GM19467 (cell line): ENCODE results near the gene DNAJC21.
"Not testable (repeated sequence)": the region's sequence is repeated elsewhere in the genome, so short reads cannot be mapped to it uniquely, and the experiment has no call there.

ENCODE experiments used
- ATAC-seq: cut with Tn5 transposase; IDR thresholded peaks from one replicate; pipeline ENCODE4 v1.9.1; 2021; ENCODE audit warnings: mild to moderate bottlenecking, moderate library complexity; ENCODE audit not compliant: unreplicated experiment

Gene DNAJC21

DNA sequence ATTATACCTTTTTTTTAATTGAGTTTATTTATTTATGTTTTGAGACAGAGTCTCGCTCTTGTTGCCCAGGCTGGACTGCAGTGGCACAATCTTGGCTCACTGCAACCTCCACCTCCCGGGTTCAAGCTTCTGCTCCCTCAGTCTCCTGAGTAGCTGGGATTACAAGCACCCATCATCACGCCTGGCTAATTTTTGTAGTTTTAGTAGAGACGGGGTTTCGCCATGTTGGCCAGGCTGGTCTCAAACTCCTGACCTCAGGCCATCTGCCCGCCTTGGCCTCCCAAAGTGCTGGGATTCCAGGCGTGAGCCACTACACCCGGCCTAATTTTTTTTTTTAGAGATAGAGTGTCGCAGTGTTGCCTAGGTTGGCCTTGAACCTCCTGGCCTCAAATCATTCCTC, 6.1 kb upstream of the DNAJC21 start:
- not testable (repeated sequence) for ATAC-seq

DNA sequence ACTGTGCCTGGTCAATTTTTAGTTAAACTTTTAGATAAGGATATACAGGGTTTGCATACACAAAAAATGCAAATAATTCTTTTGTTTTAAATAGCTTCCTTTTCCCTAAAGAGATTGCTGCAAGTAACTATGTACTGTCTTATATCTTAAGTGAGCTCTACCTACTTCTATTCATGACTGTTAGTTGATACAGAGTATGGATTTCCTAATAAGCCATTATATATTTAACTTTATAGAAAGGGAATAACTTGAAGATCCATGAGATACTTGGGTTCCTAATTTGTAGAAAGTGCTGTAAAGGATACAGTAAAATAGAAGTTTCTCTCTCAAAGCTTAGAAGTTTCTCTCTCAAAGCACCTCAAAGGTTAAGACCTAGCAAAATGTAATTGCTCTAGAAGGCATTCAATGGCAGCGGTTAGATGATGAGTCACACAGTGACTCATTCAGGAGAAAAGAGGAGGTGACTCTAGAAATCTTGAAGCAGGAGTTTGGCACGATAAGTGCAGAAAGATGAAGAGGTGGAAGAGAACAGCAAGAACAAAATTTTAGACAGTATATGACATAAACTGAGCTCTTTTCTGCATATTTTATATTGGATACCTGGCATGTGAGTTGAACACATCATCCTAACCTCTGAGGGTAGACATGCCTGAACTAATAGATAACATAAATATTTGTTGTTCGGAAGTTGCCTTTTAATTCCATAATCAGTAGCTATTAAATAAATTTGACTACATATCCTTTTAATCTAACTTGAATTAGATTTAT, 5.5 kb upstream of the DNAJC21 start:
- no peak for ATAC-seq

DNA sequence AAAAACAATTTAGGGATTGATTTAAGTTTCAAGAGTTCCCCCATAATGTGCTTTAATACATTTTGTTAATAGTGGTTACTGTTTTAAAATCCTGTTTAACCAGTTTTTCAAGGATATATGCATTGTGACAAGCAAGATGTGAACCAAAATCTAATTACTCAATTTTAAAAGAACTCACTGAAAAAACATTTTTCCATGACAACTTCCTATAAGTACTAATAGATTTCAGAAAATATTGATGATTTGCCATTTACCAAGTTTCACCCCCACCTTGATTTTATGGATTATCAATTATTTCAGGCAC, 4.9 kb upstream of the DNAJC21 start:
- no peak for ATAC-seq

DNA sequence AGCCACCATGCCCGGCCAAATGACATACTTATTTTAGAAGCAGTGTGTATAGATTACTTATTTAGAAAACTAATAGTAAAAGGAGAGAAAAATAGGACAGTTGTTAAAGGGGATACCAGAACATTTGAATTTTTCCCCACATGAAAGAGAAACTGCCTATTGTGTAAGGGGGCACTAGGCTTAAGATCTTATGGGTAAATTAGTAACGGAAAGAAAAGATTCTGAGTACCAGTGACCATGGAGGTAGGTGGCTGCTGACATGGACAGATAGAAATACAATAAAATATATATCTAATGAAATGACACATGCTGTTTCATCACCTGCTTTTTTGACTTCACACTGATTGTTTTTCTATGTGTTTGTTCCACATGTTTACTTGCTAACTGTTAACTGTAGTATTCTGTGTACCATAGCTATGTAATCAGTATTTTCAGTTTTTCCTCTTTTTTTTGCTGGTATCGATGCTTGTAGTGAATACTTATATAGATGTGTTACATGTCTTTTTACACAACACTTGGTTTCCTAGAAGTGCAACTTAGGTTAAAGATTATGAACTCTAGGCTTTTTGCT, 3.0 kb upstream of the DNAJC21 start:
- no peak for ATAC-seq

GRCh38 chr5:34927785-34928184, 1.6 kb upstream of the DNAJC21 start:
- no peak for ATAC-seq

- ATAC-seq = no peak
Observed at GRCh38 chr5:34928267-34928666, 1.1 kb upstream of the DNAJC21 start.

GRCh38 chr5:34929720-34930461, 532 bp downstream of the DNAJC21 start:
- ATAC-seq = peak; percentile 76

- ATAC-seq = no peak
Observed at GRCh38 chr5:34930462-34930844, 1.1 kb downstream of the DNAJC21 start.

GRCh38 chr5:34930870-34931269, 1.5 kb downstream of the DNAJC21 start:
- ATAC-seq = no peak

DNA sequence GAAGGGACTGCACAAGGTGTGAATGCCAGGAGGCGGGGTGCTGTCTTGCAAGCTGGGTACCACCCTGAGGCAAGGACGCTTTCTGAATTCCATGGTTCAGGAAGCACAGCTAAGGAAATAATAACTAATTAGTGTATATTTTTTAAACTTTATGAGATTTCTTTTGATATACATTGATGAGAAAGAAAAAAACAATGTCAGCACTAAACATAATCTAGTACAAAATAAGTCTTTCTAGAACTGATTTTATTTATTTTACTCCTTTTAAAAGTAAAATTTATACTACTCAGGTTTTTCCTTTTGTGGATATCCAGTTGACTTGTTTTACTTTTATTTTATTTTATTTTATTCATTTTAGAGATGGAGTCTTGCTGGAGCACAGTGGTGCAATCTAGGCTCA, 3.6 kb downstream of the DNAJC21 start:
- no peak for ATAC-seq

- ATAC-seq = no peak
Observed at GRCh38 chr5:34941936-34942335, 12.6 kb downstream of the DNAJC21 start.

DNA sequence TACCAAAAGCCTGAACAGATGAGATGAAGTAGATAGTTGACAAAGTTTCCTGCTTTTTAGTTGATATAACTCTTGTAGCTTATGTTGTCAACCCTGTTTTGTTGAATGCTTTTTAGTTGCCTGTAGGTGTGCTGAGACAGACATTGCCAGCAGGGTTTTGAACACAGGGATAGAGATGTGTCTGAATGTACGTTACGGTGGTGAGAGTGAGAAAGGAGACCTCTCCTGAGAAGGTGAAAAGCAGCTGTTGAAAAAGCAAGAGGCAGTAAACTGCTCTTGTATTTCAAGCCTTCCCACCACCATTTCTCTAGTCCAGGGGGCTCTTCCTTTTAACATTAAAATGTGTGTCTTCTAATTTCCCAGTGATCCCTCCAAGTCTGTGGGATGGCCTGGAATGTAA, 14.7 kb downstream of the DNAJC21 start:
- no peak for ATAC-seq

- no peak for ATAC-seq
Observed at GRCh38 chr5:34944460-34945047, 15.2 kb downstream of the DNAJC21 start.

- no peak for ATAC-seq
Observed at GRCh38 chr5:34957321-34957720, 28.0 kb downstream of the DNAJC21 start.

DNA sequence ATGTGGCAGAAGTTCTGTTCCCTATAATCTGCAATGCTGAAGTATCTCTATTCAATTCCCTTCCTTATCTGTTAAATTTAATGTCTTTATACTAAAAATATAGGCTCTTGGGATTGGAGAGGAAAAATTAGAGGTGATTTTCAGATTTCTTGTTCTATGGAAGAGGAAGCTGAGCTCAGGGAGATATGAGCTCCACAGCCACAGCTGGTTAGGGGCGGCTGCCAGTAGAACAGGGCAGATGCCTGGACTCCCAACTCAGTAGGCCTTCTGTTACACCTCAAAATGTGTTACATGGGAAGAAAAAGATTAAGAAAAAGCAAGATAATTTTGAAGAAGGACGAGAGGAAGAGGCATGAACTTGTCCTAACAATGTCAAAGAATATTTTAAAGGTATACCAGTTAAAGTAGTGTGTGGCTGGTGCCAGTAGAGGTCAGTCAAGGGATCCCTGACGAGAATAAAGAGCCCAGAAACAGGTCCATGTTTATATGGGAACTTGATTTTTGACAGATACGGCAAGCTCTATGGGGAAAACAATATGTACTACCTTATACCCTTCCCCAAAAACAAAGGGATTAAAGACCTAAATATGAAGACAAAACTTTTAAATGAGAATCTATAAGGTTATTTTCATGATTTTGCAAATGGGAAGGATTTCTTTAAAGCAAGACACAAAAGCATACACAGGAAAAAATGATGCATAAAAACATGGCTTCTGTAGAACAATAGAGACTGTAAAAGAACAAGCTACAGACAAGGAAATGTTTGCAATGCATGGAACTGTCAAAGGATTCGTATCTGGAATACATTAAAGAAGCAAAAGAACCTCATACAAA, 28.7 kb downstream of the DNAJC21 start:
- ATAC-seq = peak; percentile 49

DNA sequence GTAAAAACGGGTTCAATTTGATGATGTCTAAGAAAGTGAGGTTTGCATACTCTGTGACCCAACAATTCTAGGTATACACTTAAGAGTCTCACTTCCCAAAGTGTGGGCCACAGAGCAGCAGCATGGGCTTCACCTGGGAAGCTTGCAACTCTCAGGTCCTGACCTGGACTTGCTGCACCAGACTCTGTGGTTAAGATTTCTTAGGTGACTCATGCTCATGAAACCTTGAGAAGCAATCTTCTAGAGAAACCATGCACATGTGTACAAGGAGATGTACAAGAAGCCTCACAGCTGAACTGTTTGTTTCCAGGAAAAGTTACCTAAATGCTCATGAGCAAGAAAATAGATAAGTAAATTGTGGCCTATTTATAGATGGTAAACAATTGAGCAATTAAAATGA, 30.0 kb downstream of the DNAJC21 start:
- ATAC-seq = peak; percentile 65

- ATAC-seq = no peak
Observed at GRCh38 chr5:34967540-34967939, 38.2 kb downstream of the DNAJC21 start.

DNA sequence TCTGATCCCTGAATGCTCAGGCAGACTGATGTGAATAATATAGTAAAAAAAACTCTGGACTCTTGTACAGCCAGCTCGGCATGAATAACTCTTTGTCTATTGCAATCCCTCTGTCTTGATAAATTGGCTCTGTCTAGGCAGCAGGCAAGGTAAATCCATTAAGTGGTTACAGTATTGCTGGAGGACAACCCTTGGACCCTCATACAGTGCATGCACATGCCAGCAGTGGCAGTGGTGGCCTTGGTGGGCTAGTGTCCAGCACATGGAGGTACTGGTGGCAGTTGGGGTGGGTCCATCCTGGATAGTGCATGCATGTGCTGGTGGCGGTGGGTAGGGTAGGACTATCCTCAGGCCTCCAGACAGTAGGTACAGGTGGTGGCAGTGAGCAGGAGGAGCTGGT, 38.9 kb downstream of the DNAJC21 start:
- ATAC-seq = no peak

GRCh38 chr5:34970552-34970951, 41.2 kb downstream of the DNAJC21 start:
- ATAC-seq = no peak

DNA sequence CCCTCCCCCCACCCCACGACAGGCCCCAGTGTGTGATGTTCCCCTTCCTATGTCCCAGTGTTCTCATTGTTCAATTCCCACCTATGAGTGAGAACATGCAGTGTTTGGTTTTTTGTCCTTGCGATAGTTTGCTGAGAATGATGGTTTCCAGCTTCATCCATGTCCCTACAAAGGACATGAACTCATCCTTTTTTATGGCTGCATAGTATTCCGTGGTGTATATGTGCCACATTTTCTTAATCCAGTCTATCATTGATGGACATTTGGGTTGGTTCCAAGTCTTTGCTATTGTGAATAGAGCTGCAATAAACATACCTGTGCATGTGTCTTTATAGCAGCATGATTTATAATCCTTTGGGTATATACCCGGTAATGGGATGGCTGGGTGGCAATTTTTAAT, 42.3 kb downstream of the DNAJC21 start:
- ATAC-seq = not testable (repeated sequence)

DNA sequence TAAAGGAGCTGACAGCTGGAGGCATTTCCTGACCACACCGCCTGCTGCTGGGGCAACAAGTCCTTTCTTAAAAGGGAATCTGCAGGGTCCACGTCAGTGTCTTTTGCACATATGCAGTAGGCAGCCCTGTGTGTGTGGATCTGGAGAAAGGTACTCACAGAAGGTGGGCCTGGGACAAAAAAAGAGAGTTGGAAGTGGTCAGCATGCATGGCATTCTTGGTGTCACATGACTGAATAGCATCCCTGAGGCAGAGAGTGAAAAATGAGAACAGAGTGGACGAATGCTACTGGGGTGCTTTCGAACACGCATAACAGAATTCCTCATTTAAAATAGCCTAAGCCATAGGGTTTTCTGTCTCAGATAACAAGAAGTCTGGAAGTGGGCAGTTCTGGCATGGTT, 47.0 kb downstream of the DNAJC21 start:
- no peak for ATAC-seq
